GM10266 (cell line): ENCODE results near the gene APOL6.

ENCODE experiments used
- DNase-seq: peaks from one replicate; pipeline ENCODE4 v3.0.0; 2012; ENCODE audit errors: extremely low spot score
- CTCF ChIP-seq: IDR thresholded peaks from 2 replicates; pipeline ENCODE4 v1.5.1; 2012; ENCODE audit warnings: mild to moderate bottlenecking, low read depth; ENCODE audit not compliant: control insufficient read depth, insufficient read depth; ENCODE audit errors: missing control alignments

The APOL6 gene

GRCh38 chr22:35631597-35631996 lies 16.6 kb upstream of the APOL6 start:
- DNase-seq = peak; percentile 49
- TF ChIP-seq CTCF = peak; percentile 66

DNA sequence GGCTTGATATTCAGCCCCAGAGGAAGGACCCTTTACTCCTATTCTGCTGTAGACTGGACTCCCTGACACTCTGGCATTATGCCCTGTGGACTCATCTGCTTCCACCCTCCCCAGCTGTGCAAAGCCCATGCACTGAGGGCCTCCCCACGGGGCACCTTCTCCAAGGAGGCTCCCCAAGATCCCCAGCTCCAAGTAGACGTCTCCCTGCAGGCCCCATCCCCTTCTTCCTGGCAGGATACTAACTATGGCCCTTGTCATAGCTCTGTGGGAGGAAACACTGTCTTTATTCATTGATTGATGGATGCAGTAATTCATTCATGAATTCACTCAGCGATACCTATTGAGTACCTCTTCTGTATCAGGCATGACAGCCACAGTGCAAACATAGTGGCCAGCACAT lies 15.3 kb upstream of the APOL6 start:
- no peak for DNase-seq
- TF ChIP-seq CTCF = no peak

DNA sequence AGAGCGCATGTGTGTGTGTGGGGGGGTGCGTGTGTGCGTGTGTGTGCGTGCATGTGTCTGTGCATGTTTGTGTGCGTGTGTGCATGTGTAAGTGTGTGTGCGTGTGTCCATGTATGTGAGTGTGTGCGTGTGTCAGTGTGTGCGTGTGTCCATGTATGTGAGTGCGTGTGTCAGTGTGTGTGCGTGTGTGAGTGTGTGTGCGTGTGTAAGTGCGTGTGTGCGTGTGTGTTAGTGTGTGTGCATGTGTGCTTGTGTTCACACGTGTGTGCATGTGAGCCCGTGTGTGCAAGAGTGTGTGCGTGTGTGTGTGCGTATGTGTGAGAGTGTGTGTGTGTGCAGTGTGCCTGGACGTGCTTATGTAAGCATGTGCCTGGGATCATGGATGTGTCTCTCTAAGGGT lies 14.7 kb upstream of the APOL6 start:
- no peak for TF ChIP-seq CTCF
- no peak for DNase-seq

- TF ChIP-seq CTCF = no peak
- DNase-seq = no peak
Measured at GRCh38 chr22:35634015-35634414, 14.2 kb upstream of the APOL6 start.

DNA sequence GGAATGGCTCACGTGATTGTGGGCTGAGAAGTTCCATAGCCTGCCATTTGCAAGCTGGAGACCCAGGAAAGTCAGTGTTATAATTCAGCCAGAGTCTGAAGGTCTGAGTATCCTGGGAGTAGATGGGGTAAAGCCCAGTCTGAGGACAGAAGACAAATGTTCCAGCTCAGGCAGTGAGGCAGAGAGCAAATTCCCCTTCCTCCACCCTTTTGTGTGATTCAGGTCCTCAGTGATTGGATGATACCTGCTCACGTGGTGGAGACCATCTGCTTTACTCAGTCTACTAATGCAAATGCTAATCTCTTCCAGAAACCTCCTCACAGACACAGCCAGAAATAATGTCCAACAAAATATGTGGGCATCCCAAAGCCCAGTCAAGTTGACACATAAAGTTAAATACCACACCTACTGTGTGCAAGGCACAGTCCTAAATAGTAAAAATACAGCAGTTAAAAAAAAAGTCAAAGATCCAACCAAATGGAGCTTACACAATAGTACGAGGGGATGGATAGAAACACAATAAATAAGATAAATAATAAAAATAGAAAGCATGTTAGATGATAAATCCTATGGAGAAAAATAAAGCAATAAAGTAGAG lies 13.2 kb upstream of the APOL6 start:
- no peak for DNase-seq
- no peak for TF ChIP-seq CTCF

GRCh38 chr22:35637254-35637653 lies 11.0 kb upstream of the APOL6 start:
- DNase-seq = no peak
- no peak for TF ChIP-seq CTCF

GRCh38 chr22:35638001-35638400 lies 10.2 kb upstream of the APOL6 start:
- TF ChIP-seq CTCF = no peak
- no peak for DNase-seq
